Measurements from ENCODE around the gene BDH1.
"Not testable (repeated sequence)": the region's sequence is repeated elsewhere in the genome, so short reads cannot be mapped to it uniquely, and the experiment has no call there.

BDH1 gene

DNA sequence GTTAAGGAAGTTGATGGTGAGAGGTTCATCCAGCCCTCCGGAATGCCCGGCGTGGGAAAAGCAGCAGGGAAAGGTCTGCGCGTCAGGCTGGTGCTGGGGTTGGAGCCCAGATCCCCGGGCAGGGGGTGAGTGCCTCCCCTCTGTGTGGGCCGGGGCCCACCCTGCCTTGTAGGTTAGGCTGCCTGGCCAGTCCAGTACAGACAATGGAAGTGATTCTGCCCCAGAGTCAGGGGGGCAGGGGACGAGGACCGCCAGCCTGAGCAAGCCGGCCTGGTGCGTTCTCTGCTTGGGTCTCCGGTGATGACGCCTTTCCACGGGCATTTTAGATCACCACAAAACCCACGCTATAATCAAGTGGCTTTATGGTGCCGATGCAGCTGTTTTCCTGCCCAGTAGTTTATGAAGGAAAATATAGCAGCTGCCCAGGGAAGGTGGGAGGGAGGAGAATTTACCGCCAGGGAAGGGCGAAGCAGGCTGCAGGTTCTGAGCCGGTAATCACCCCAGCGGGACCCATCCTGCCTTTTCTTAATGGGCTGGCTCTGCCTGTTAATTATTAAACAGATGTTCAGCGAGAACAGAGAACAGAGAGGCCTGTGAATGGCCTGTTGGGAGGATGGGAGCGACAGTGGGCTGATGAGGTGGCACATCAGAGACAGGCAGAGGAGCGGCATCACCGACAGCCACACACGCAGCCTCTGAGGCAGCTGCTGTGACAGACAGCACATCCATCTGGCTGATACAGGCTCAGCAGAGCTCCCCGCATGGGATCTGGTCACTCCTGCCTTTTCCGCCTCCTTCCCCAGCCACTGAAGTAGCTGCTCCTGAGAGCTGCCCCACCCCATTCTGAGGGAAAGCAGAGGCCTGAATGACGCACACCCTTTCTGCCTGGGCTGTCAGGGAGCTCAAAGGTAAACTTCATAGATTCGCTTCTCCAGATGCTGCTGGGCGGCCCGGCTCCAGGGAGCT is 35.2 kb downstream of the BDH1 start:
- TF ChIP-seq, protein P1, sequence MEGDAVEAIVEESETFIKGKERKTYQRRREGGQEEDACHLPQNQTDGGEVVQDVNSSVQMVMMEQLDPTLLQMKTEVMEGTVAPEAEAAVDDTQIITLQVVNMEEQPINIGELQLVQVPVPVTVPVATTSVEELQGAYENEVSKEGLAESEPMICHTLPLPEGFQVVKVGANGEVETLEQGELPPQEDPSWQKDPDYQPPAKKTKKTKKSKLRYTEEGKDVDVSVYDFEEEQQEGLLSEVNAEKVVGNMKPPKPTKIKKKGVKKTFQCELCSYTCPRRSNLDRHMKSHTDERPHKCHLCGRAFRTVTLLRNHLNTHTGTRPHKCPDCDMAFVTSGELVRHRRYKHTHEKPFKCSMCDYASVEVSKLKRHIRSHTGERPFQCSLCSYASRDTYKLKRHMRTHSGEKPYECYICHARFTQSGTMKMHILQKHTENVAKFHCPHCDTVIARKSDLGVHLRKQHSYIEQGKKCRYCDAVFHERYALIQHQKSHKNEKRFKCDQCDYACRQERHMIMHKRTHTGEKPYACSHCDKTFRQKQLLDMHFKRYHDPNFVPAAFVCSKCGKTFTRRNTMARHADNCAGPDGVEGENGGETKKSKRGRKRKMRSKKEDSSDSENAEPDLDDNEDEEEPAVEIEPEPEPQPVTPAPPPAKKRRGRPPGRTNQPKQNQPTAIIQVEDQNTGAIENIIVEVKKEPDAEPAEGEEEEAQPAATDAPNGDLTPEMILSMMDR (conservative IDR thresholded peaks at IDR 0.05; ENCODE audit: control insufficient read depth, insufficient read depth, low read depth, low read length): no peak
- DNase-seq (ENCODE audit: low read depth): peak; percentile 59
- H3K4me3 ChIP-seq (ENCODE audit: control insufficient read depth, low read depth, low read length): no peak overlapping the region

DNA sequence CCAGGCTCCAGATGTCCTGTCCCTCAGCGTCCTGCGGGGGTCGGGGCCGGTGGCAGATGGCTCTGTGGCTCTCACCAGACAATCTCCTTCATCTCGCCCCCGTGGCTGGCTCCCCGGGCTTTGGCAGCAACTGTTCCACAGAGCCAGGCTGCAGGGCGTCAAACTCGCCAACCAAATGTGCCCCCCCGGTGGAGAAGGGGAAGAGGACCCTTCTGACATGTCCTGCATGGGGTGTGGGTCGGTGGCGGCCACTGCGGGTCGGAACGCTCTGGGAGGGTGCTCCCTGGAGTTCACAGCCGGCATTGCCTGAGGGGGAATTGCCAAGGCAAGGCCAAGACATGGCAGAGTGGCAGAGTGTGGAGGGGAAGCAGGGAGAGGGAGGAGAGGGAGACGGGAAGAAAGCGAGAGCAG is 36.0 kb downstream of the BDH1 start:
- no peak overlapping the region for H3K4me3 ChIP-seq (ENCODE audit: control insufficient read depth, low read depth, low read length)
- TF ChIP-seq, protein P1 (conservative IDR thresholded peaks at IDR 0.05; ENCODE audit: control insufficient read depth, insufficient read depth, low read depth, low read length): no peak
- no peak for DNase-seq (ENCODE audit: low read depth)

DNA sequence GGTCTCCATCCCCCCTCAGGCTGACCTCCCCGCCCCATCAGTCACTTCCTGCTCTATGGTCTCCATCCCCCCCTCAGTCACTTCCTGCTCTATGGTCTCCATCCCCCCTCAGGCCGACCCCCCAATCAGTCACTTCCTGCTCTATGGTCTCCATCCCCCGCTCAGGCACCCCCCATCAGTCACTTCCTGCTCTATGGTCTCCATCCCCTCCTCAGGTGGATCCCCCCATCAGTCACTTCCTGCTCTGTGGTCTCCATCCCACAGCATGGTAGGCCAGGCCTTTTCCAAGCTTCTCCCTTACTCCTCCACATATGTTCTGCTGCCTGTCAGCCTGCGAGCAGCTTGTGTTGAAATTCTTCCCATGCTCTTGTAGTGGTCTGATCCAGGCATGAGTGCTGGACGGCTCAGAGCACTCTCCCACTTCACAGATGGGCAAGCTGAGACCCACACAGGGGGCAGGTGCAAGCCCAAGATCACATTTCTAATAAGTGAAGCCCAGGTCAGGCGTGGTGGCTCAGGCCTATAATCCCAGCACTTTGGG is 36.8 kb downstream of the BDH1 start:
- TF ChIP-seq, protein P1 (conservative IDR thresholded peaks at IDR 0.05; ENCODE audit: control insufficient read depth, insufficient read depth, low read depth, low read length): no peak
- no peak for DNase-seq (ENCODE audit: low read depth)
- H3K4me3 ChIP-seq (ENCODE audit: control insufficient read depth, low read depth, low read length): no peak overlapping the region

DNA sequence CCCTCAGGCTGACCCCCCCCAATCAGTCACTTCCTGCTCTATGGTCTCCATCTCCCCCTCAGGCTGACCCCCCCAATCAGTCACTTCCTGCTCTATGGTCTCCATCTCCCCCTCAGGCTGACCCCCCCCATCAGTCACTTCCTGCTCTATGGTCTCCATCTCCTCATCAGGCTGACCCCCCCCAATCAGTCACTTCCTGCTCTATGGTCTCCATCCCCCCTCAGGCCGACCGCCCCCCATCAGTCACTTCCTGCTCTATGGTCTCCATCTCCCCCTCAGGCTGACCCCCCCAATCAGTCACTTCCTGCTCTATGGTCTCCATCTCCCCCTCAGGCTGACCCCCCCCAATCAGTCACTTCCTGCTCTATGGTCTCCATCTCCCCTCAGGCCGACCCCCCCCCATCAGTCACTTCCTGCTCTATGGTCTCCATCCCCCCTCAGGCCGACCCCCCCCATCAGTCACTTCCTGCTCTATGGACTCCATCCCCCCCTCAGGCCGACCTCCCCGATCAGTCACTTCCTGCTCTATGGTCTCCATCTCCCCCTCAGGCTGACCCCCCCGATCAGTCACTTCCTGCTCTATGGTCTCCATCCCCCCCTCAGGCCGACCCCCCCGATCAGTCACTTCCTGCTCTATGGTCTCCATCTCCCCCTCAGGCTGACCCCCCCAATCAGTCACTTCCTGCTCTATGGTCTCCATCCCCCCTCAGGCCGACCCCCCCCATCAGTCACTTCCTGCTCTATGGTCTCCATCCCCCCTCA is 37.7 kb downstream of the BDH1 start:
- DNase-seq (ENCODE audit: low read depth); H3K4me3 ChIP-seq (ENCODE audit: control insufficient read depth, low read depth, low read length): not testable (repeated sequence)

DNA sequence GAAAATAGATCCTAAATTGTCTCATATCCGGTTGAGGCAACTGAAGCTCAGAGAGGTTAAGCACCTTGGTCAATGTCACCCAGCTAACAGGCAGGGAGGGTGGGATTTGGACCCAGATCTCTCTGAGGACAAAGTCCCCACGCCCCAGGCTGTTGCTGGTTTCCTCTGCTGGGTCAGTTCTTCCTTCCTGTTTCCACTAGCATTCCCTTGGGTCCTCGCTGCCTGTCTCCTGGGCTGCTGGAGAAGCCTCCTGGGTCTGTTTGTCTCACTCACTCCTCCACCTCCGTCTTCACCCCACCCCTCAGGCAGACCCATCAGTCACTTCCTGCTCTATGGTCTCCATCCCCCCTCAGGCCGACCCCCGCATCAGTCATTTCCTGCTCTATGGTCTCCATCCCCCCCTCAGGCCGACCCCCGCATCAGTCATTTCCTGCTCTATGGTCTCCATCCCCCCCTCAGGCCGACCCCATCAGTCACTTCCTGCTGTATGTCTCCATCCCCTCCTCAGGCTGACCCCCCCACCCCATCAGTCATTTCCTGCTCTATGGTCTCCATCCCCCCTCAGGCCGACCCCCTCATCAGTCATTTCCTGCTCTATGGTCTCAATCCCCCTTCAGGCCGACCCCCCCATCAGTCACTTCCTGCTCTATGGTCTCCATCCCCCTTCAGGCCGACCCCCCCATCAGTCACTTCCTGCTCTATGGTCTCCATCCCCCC is 38.7 kb downstream of the BDH1 start:
- not testable (repeated sequence) for H3K4me3 ChIP-seq (ENCODE audit: control insufficient read depth, low read depth, low read length); DNase-seq (ENCODE audit: low read depth)

DNA sequence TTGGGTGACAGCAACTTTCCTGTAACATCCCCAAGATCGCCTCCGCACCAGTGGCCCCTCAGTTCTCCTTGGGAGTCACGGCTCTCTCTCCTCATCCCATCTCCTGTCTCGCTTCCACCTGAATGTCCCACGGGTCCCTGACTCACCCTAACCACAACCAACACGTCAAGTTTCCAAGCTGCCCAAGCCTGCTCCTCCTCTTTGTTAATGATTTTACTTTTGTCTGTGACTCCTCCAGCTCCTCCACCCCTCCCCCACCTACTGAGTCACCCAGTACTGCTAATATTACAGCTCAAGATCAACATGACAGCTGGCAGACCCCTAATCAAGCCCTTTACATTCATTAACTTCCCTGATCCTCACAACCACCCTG is 39.3 kb downstream of the BDH1 start:
- DNase-seq (ENCODE audit: low read depth): peak; percentile 97
- no peak overlapping the region for H3K4me3 ChIP-seq (ENCODE audit: control insufficient read depth, low read depth, low read length)
- TF ChIP-seq, protein P1 (conservative IDR thresholded peaks at IDR 0.05; ENCODE audit: control insufficient read depth, insufficient read depth, low read depth, low read length): no peak

DNA sequence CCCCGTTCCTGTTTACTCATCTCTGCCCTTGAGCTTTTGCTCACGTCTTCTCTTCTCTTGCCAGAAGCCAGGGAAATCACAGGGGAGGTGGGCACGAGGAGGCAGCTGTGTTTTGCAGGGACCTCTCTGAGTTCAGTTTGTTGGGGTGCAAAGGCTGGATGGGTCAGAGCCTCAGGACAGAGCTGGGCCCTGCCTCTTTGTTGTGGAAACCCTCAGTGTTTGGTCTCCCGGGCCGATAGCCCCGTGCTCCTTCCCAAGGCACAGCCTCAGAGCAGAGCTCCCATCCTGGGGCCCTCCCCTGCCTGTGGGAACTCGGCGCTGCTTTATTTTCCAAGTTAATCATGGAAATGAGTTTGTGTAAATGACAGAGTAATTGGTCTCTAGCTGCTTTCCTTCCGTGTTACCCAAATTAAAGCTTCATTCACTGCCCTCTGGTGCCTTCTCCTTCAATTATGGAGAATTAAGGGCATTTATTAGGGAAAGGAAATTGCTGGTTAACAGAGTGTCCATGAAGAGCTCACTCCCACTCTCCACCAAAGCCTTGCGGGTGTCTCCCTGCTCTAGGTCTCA is 40.9 kb downstream of the BDH1 start:
- DNase-seq (ENCODE audit: low read depth): no peak
- H3K4me3 ChIP-seq (ENCODE audit: control insufficient read depth, low read depth, low read length): no peak overlapping the region
- TF ChIP-seq, protein P1 (conservative IDR thresholded peaks at IDR 0.05; ENCODE audit: control insufficient read depth, insufficient read depth, low read depth, low read length): no peak
